Panc1 (cell line): ENCODE data around the gene MAGI1. TPM values are rescaled to one million over a fixed set of nuclear protein-coding genes. Genes with fewer than 3 reads are reported as not detected.

ENCODE experiments used
- ATAC-seq: fragments of 200-7000 bp; cut with Tn5 transposase; 2 replicates; pipeline ENCODE4 v1.9.1; 2020; ENCODE audit warnings: mild to moderate bottlenecking, moderate library complexity
- BruUV-seq: library from RNA; stranded (reverse); fragments of 400-500 nt; replicated peaks from 2 replicates; lab custom pipeline; 2021; lab: Mats Ljungman, UMichigan
- CTCF ChIA-PET: fragments of 300-600 bp; sonication (Branson Sonifier 250); formaldehyde crosslinking; loops from one replicate; lab custom pipeline; 2022; ENCODE audit warnings: antibody characterized with exemption; lab: Charles Lee
- POLR2A ChIA-PET: fragments of 300-600 bp; sonication (Branson Sonifier 250); formaldehyde crosslinking; loops from one replicate; lab custom pipeline; 2022; ENCODE audit warnings: antibody characterized with exemption; lab: Charles Lee
- DNase-seq: peaks from one replicate; pipeline ENCODE4 v3.0.0-alpha.2; 2010; ENCODE audit warnings: low read depth, low spot score
- H3K27ac ChIP-seq: 2 replicates; pipeline ENCODE4 v1.5.1; 2011; ENCODE audit warnings: mild to moderate bottlenecking, low read length, inconsistent platforms
- H3K27me3 ChIP-seq: fragments of 200-500 bp; sonication (Bioruptor generic); 2 replicates; pipeline ENCODE4 v1.6.0; 2014; ENCODE audit warnings: low read length, inconsistent platforms; ENCODE audit not compliant: control insufficient read depth, insufficient read depth
- H3K36me3 ChIP-seq: fragments of 200-500 bp; sonication (Bioruptor generic); 2 replicates; pipeline ENCODE4 v1.5.1; 2014; ENCODE audit warnings: inconsistent platforms, mild to moderate bottlenecking, low read length, moderate library complexity; ENCODE audit not compliant: control insufficient read depth, insufficient read depth
- H3K4me1 ChIP-seq: 2 replicates; pipeline ENCODE4 v1.5.1; 2011; ENCODE audit warnings: inconsistent platforms, mild to moderate bottlenecking, low read length, moderate library complexity; ENCODE audit not compliant: control insufficient read depth, insufficient read depth
- H3K4me3 ChIP-seq, 2 experiments: 2 replicates each; pipeline ENCODE4 v1.5.1; 2011 to 2012; ENCODE audit warnings: low read depth in 2 of 2, low read length in 2 of 2, mild to moderate bottlenecking in 2 of 2, inconsistent platforms in 1 of 2, moderate library complexity in 1 of 2
- H3K9me3 ChIP-seq: fragments of 200-500 bp; sonication (Bioruptor generic); 2 replicates; pipeline ENCODE4 v1.5.1; 2014; ENCODE audit warnings: low read depth, mild to moderate bottlenecking, inconsistent platforms, low read length, moderate library complexity; ENCODE audit not compliant: control insufficient read depth, insufficient read depth
- CTCF ChIP-seq: fragments of 450-650 bp; IDR thresholded peaks from 2 replicates; pipeline ENCODE4 v1.5.1; 2017; ENCODE audit warnings: mild to moderate bottlenecking
- POLR2AphosphoS5 ChIP-seq: IDR thresholded peaks from 2 replicates; pipeline ENCODE4 v1.6.1; 2012; ENCODE audit warnings: mild to moderate bottlenecking, low read depth, low read length, moderate library complexity
- REST ChIP-seq, 2 experiments: IDR thresholded peaks; 2 replicates each; pipeline ENCODE4 v1.6.1; 2011 to 2012; ENCODE audit warnings: low read depth in 2 of 2, control low read depth in 1 of 2, low read length in 1 of 2, mild to moderate bottlenecking in 1 of 2, moderate library complexity in 1 of 2; ENCODE audit not compliant: insufficient read depth in 1 of 2
- SIN3A ChIP-seq: IDR thresholded peaks from 2 replicates; pipeline ENCODE4 v1.6.1; 2012; ENCODE audit warnings: low read depth, mild to moderate bottlenecking, low read length, moderate library complexity, borderline replicate concordance; ENCODE audit not compliant: insufficient read depth
- TCF7L2 ChIP-seq: IDR thresholded peaks from 2 replicates; pipeline ENCODE4 v1.6.1; 2011; ENCODE audit warnings: mild to moderate bottlenecking, low read depth, low read length, inconsistent platforms
- in situ Hi-C: cut with HindIII; loops from 2 replicates; pipeline ENCODE4 v1.10.0; 2016; ENCODE audit warnings: low sequenced_read_pairs, low pct_unique_long_range_greater_than_20kb
- intact Hi-C: fragments of 100-400 bp; cut with micrococcal nuclease; formaldehyde crosslinking; loops from one replicate; pipeline ENCODE4 v1.10.0; 2022; ENCODE audit not compliant: unreplicated experiment
- total RNA-seq: library from RNA; stranded (reverse); gene quantifications from one replicate; pipeline ENCODE4 v1.2.1, GENCODE V29; 2021; ENCODE audit not compliant: unreplicated experiment

Gene MAGI1
- total RNA-seq, 1 experiment from 2014 or later: 9.5 TPM

GRCh38 chr3:65671004-65671403, 367.7 kb downstream of the MAGI1 start:
- Histone ChIP-seq H3K9me3 (no peaks in the 10 kb centered on the region), H3K36me3 (no peaks in the 10 kb centered on the region), H3K27me3 (no peaks in the 10 kb centered on the region), H3K4me1 (no peaks in the 10 kb centered on the region), H3K4me3 (no peak overlapping the region), H3K27ac (no peak overlapping the region)
- ChIA-PET CTCF (no interaction called here), POLR2A (no interaction called here)
- DNase-seq (no peak), ATAC-seq (no peak)
- BruUV-seq: no TSS peak
- TF ChIP-seq POLR2AphosphoS5: no peak
- no peak for TF ChIP-seq TCF7L2
- no peak for TF ChIP-seq REST (IDR thresholded peaks at IDR 0.05; ENCODE audit: insufficient read depth in 1 of 2, low read depth in 2 of 2, low read length in 1 of 2)
- TF ChIP-seq CTCF: no peak
- no peak for TF ChIP-seq SIN3A
- in situ Hi-C loops (no loop called here), intact Hi-C loops (loop anchor here (10.0 kb wide), 1 partner anchor 226 kb away; no protein-coding TSS in a partner anchor)

- TF ChIP-seq TCF7L2 (no peak), CTCF (no peak), SIN3A (no peak), REST (IDR thresholded peaks at IDR 0.05; ENCODE audit: insufficient read depth in 1 of 2, low read depth in 2 of 2, low read length in 1 of 2) (no peak), POLR2AphosphoS5 (no peak)
- intact Hi-C loops: no loop called here
- Histone ChIP-seq H3K4me3 (no peak overlapping the region), H3K27me3 (no peaks in the 10 kb centered on the region), H3K4me1 (no peaks in the 10 kb centered on the region), H3K27ac (no peak overlapping the region), H3K9me3 (no peaks in the 10 kb centered on the region), H3K36me3 (no peaks in the 10 kb centered on the region)
- no peak for ATAC-seq
- ChIA-PET POLR2A (no interaction called here), CTCF (no interaction called here)
- in situ Hi-C loops: no loop called here
- BruUV-seq: no TSS peak
- DNase-seq: no peak
Measured at GRCh38 chr3:65669163-65669875, 369.4 kb downstream of the MAGI1 start.
